OCI-M2 (cell line): ENCODE results near the gene LYPD5.
A peak's percentile ranks its signal among the peaks of the same experiment; 100 is the strongest.
"Not testable (repeated sequence)": the region's sequence is repeated elsewhere in the genome, so short reads cannot be mapped to it uniquely, and the experiment has no call there.

ENCODE experiments used
- DNase-seq: peaks from one replicate; lab custom pipeline; 2025; ENCODE audit not compliant: unreplicated experiment; lab: John Stamatoyannopoulos, UW

The LYPD5 gene

GRCh38 chr19:43802216-43802951 is at the start of gene LYPD5:
LYPD5 (minus strand) TSS chr19:43802447; CDS start chr19:43802380, 67 bp downstream.
- DNase-seq, result no peak

- DNase-seq, result no peak
Measured at GRCh38 chr19:43848821-43849220, 46.6 kb upstream of the LYPD5 start.

GRCh38 chr19:43847884-43848283 is 45.6 kb upstream of the LYPD5 start:
- DNase-seq, result no peak

DNA sequence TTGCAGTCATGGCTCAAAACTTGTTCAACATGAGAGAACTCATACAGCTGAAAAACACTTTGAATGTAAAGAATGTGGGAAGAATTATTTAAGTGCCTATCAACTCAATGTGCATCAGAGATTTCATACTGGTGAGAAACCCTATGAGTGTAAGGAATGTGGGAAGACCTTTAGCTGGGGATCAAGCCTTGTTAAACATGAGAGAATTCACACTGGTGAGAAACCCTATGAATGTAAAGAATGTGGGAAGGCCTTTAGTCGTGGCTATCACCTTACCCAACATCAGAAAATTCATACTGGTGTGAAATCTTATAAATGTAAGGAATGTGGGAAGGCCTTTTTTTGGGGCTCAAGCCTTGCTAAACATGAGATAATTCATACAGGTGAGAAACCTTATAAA is 45.0 kb upstream of the LYPD5 start:
- DNase-seq, result no peak

DNA sequence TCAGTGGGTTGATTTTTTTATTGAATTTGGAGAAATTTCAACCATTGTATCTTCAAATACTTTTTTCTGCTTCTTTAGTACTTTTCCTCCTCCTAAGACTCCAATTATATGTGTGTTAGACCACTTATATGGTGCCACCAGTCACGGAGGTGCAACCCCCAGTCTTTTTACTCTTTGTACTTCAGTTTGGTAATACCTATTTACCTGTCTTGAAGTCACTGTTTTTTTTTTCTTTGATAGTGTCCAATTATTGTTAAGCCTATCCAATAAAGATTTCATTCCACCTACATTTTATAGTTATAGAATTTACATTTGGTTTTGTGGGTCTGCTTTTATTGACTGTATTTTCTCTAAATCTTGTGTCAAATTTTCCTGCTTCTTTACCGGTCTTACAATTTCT is 39.8 kb upstream of the LYPD5 start:
- DNase-seq, result no peak

DNA sequence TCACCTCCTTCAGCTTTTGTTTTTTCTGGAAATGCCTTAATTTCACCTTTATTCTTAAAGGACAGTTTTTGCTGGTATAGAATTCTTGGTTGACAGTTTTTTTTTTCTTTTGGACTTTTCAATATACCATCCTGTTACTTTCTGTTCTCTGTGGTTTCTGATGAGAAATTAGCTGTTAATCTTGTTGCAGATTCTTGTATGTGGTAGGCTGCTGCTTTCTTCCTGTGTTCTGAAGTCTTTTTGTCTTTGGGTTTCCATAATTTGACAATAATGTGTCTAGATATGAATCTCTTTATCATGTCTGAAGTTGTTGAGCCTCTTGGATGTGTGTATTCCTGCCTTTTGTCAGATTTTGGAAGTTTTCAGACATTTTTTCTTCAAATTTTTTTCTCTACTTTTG is 36.9 kb upstream of the LYPD5 start:
- no peak for DNase-seq

DNA sequence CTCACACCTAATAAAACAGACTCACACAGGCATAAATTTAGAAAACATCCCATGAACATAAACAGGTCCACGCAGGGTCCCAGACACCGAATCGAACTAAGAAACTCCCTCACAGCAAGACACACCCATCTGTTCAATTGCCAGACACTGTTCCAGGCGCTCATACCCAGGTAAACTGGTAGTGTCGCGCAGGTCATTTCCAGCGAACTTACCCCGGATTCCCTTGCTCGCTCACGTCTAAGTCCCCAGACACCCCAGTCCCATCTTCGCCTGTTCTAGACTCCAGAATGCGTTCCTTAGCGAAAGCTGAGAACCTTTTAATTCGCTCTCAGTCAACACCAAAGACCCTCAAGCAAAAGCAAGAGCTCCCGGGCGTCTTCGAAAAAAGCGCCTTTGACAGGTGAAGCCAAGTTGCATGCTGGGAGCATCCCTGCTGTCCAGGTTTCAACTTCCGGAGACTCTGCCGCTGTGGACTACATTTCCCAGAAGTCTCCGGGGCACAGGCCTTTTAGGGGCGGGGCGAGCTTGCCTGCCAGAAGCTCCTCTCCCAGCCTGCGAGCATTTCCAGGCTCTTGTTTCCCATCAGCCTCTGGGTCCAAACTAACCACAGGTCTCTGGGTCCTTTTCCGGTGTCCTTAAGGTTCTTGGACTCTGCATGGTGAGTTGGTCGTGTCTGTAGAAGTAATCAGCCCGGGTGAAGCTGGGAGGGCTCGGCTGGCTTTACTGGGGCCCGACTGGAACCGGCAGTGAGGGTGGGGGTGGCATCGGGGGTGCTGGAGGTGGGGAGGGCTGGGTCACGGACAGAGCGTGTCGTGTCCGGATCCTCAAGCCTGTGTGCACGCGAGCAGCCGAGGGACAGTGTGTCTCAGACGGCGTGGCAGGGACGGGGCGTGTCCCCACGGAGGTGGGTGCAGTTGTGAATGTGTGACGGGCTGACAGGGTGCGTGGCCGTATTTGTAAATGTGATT is 24.8 kb upstream of the LYPD5 start, which contains the start of gene ZNF283:
ZNF283 (plus strand) TSS at position 535 of the 968 bp plus-strand sequence. CDS start 6,184 bp downstream, outside the sequence.
- peak; percentile 69 for DNase-seq

DNA sequence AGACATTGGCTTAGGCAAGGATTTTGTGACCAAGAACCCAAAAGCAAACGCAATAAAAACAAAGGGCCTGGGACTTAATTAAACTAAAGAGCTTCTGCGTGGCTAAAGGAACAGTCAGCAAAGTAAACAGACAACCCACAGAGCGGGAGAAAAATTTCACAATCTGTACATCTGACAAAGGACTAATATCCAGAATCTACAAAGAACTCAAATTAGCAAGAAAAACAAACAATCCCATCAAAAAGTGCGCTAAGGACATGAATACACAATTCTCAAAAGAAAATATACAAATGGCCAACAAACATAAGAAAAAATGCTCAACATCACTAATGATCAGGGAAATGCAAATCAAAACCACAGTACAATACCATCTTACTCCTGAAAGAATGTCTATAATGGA is 22.3 kb upstream of the LYPD5 start:
- DNase-seq, result not testable (repeated sequence)

GRCh38 chr19:43823856-43824255 is 21.6 kb upstream of the LYPD5 start:
- DNase-seq, result not testable (repeated sequence)

- no peak for DNase-seq
Measured at GRCh38 chr19:43820884-43821215, 18.6 kb upstream of the LYPD5 start.

GRCh38 chr19:43820098-43820883 is 18.0 kb upstream of the LYPD5 start:
- no peak for DNase-seq

- DNase-seq, result no peak
Measured at GRCh38 chr19:43818500-43818899, 16.3 kb upstream of the LYPD5 start.

DNA sequence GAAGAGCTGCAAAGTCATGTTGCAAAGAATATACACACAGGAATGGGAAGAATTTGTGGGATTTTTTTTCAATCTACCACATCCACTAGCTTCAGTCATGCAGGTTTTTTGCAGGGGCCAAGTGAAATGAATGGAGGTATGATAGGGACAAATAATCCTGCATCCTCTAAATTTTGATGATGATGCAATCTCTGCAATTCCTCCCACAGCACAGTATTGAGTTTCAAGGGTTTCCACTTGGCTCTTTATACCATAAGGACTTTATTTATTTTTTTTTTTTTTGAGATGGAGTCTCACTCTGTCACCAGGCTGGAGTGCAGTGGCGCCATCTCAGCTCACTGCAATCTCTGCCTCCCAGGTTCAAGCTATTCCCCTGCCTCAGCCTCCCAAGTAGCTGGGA is 15.2 kb upstream of the LYPD5 start:
- DNase-seq, result not testable (repeated sequence)

DNA sequence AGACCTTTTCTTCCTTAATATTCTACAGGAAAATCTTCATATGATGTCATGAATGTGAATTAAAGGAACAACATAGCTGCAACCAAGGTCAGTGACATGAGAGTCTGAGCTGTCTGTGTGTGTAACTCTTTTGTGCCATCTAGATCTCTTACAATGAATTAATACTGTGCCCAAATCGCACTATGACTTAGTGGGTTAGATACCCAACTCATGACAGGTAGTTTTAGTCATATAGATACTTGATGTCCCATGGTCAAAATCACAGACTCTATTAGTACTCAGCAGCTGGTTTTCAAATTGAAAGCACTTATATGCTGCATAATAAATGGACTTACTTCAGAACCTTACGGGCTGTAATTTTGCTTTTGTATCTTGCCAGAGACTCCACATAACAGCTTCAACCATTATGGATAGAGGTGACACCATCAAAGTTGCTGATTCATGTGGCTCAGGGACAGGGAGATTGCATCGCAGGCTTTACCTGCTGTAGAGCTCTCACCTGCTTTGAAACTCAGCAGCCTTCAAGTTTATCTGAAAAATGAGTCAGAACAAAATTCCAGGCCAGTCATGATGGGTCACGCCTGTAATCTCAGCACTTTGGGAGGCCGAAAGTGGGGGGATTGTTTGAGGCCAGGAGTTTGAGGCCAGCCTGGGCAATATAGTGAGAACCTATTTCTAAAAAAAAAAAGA is 12.6 kb upstream of the LYPD5 start:
- no peak for DNase-seq

GRCh38 chr19:43812688-43813087 is 10.4 kb upstream of the LYPD5 start:
- no peak for DNase-seq

DNA sequence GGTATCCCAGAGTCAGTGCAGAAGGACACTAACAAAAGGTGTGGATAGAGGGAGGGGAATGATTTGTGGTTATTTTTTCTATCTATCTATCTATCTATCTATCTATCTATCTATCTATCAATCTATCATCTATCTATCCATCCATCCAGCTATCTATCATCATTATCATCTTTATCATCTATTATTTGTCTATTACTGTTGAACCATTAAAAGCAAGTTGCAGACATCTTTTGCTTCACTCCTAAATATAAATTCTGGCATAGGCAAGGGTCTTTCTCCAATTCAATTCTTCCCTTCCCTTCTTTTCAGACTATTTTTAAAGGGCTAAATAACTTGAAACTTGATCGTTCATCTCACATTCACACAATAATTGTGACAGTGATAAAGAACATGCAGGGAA is 10.0 kb upstream of the LYPD5 start:
- no peak for DNase-seq

DNA sequence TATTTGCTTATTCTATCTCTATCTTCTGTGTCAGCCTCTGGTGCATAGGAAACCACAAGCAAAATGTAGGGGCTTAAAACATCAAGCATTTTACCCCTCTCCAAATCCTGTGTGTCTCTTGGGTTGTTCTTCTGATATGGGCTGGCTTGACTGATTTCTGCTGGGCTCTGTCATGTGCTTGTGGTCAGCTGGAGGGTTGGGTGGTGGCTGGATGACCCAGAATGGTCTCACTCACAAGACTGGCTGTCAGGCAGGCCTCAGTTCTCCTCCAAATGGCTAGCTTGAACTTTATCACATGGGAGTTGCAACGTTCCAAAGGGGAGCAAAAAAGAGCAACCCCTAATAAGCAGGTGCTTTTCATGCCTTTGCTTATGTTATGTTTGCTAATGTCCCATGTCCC is 9.6 kb upstream of the LYPD5 start:
- DNase-seq, result no peak

- no peak for DNase-seq
Measured at GRCh38 chr19:43809762-43810696, 7.8 kb upstream of the LYPD5 start.

DNA sequence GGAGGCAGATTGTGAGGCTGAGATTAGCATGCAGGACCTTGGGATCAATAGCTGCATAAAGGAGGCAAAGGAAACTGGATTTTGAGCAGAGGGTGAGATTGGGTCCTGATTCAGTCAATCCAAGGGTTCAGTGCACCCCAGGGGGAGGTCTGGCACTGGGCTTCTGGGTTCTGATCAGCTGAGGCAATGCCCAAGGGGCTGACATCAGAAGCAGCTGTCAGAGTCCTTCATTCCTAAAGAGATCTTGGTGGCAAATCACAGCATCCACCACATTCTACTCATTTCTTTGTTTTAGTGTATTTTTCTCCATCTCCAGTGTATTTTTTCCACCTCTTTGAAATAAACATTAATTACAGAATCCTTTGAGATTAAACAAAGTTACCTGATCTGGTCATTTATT is 5.4 kb upstream of the LYPD5 start:
- no peak for DNase-seq

GRCh38 chr19:43806848-43807247 is 4.6 kb upstream of the LYPD5 start:
- DNase-seq, result no peak
